ENCODE measurements around the gene CCDC184. TPM values are rescaled to one million over a fixed set of nuclear protein-coding genes. Genes with fewer than 3 reads are reported as not detected.

CCDC184 gene
- total RNA-seq, 1 experiment from 2014 or later = 0.13 TPM

- no peak overlapping the region for H3K56ac ChIP-seq (ENCODE audit: insufficient read length, low read depth, low read length)
- H3K9ac ChIP-seq (ENCODE audit: extremely low read depth, insufficient read length, low read length) = no peak overlapping the region
- H3K14ac ChIP-seq (ENCODE audit: insufficient read depth, low read length) = no peak overlapping the region
- no peak overlapping the region for H2BK12ac ChIP-seq (ENCODE audit: insufficient read length, low read depth, low read length)
- H2AK5ac ChIP-seq (ENCODE audit: insufficient read length, low read length) = no peak overlapping the region
- peaks cover 65 to 84% (median 78%) of the 10 kb centered on the region in 3 experiments for H3K36me3 Mint-ChIP-seq (ENCODE audit: insufficient read depth in 1 of 3, low read depth in 3 of 3)
- H2BK5ac ChIP-seq (ENCODE audit: insufficient read length, low read length) = peak overlapping the region; percentile 18
- no peak overlapping the region for H2BK120ac ChIP-seq (ENCODE audit: low read depth, low read length, poor library complexity, severe bottlenecking)
- H3K18ac ChIP-seq (ENCODE audit: insufficient read length, low read depth, low read length) = no peak overlapping the region
- no peaks in the 10 kb centered on the region for H4K20me1 ChIP-seq (ENCODE audit: control insufficient read depth, insufficient read depth, insufficient read length)
- H3T11ph ChIP-seq (ENCODE audit: low read length) = no peak overlapping the region
- H3K9me3 Mint-ChIP-seq = no peaks in the 10 kb centered on the region
- peak; percentile 69 for DNase-seq
- H3K27me3 ChIP-seq (ENCODE audit: insufficient read depth, low read length) = no peaks in the 10 kb centered on the region
- H3K4me1 ChIP-seq (ENCODE audit: insufficient read depth, low read length) = peaks cover 10% of the 10 kb centered on the region
- H3K4ac ChIP-seq (ENCODE audit: low read depth, low read length) = no peak overlapping the region
- no peak overlapping the region for H2AFZ ChIP-seq (ENCODE audit: low read length)
- H3K27ac Mint-ChIP-seq = peak overlapping the region; percentile 92 to 93 (median 92)
- no peak for TF ChIP-seq CTCF (conservative IDR thresholded peaks at IDR 0.05)
- H3K4me1 Mint-ChIP-seq = peaks cover 33 to 37% of the 10 kb centered on the region in 2 experiments
- H3K23ac ChIP-seq (ENCODE audit: insufficient read length, low read depth, low read length) = no peak overlapping the region
- no peaks in the 10 kb centered on the region for H3K23me2 ChIP-seq (ENCODE audit: insufficient read length, low read depth, low read length, poor library complexity, severe bottlenecking)
- no peaks in the 10 kb centered on the region for H3K79me1 ChIP-seq (ENCODE audit: insufficient read depth, low read depth, low read length, poor library complexity, severe bottlenecking)
- no peaks in the 10 kb centered on the region for H3K27me3 Mint-ChIP-seq (ENCODE audit: low read depth)
- H3K79me2 ChIP-seq (ENCODE audit: insufficient read depth, low read length) = no peaks in the 10 kb centered on the region
- H4K8ac ChIP-seq (replicated peaks; ENCODE audit: insufficient read length, low read depth, low read length) = no peak overlapping the region
- no peak overlapping the region for H4K5ac ChIP-seq (ENCODE audit: insufficient read length, low read depth, low read length)
- peak overlapping the region; percentile 8 to 39; a peak in 3 of 5 replicates for H3K4me3 Mint-ChIP-seq
- H2BK20ac ChIP-seq (ENCODE audit: low read depth, low read length, poor library complexity, severe bottlenecking) = no peak overlapping the region
- no peaks in the 10 kb centered on the region for H3K9me3 ChIP-seq (ENCODE audit: control insufficient read depth, low read depth, low read length)
- WGBS (ENCODE audit: extremely low coverage, insufficient read length, low lambda C conversion rate) = no CpG with 5 or more reads among the region's 7 CpGs
- peak overlapping the region; percentile 50 for H3K4me2 ChIP-seq (ENCODE audit: insufficient read depth, insufficient read length, low read length)
- H4K91ac ChIP-seq (ENCODE audit: insufficient read length, low read depth, low read length) = no peak overlapping the region
- no peak overlapping the region for H2BK15ac ChIP-seq (ENCODE audit: low read depth, low read length)
- H3K27ac ChIP-seq (ENCODE audit: insufficient read length, low read depth, low read length) = peak overlapping the region; percentile 83
Measured at GRCh38 chr12:48142818-48143674, 40.4 kb upstream of the CCDC184 start.

All from H9 (cell line).